ENCODE measurements around the gene COX7A2.

Gene COX7A2

GRCh38 chr6:75268121-75268987 lies 24.8 kb upstream of the COX7A2 start:
- DNase-seq: no peak

- no peak for DNase-seq
These were observed 23.9 kb upstream of the COX7A2 start for GRCh38 chr6:75267461-75267860.

- peak; percentile 30 for DNase-seq
These were observed 23.2 kb upstream of the COX7A2 start for GRCh38 chr6:75266716-75267291.

GRCh38 chr6:75263401-75263750 lies 19.8 kb upstream of the COX7A2 start:
- no peak for DNase-seq

- DNase-seq: no peak
These were observed 19.3 kb upstream of the COX7A2 start for GRCh38 chr6:75262716-75263400.

GRCh38 chr6:75261299-75261698 lies 17.7 kb upstream of the COX7A2 start:
- no peak for DNase-seq

GRCh38 chr6:75257343-75258087 lies 13.9 kb upstream of the COX7A2 start:
- no peak for DNase-seq

GRCh38 chr6:75250552-75250951 lies 7.0 kb upstream of the COX7A2 start:
- no peak for DNase-seq

- no peak for DNase-seq
These were observed 6.2 kb upstream of the COX7A2 start for GRCh38 chr6:75249837-75250236.

GRCh38 chr6:75246386-75246785 lies 2.8 kb upstream of the COX7A2 start:
- DNase-seq: no peak

- DNase-seq: no peak
These were observed 523 bp upstream of the COX7A2 start for GRCh38 chr6:75244063-75244584.

- no peak for DNase-seq
These were observed 7.0 kb downstream of the COX7A2 start for GRCh38 chr6:75236630-75237029.

- no peak for DNase-seq
These were observed 8.3 kb downstream of the COX7A2 start for GRCh38 chr6:75235271-75235670.

GRCh38 chr6:75234126-75234865 lies 9.3 kb downstream of the COX7A2 start:
- DNase-seq: no peak

- DNase-seq: no peak
These were observed 10.4 kb downstream of the COX7A2 start for GRCh38 chr6:75233092-75233615.

- peak; percentile 7 for DNase-seq
These were observed 12.9 kb downstream of the COX7A2 start for GRCh38 chr6:75230484-75231325.

- no peak for DNase-seq
These were observed 19.2 kb downstream of the COX7A2 start for GRCh38 chr6:75224303-75224926.

GRCh38 chr6:75223428-75223827 lies 20.2 kb downstream of the COX7A2 start:
- DNase-seq: no peak

GRCh38 chr6:75222261-75222660 lies 21.3 kb downstream of the COX7A2 start:
- DNase-seq: no peak

GRCh38 chr6:75221116-75221515 lies 22.5 kb downstream of the COX7A2 start:
- no peak for DNase-seq

- DNase-seq: no peak
These were observed 23.2 kb downstream of the COX7A2 start for GRCh38 chr6:75220357-75220756.
